Prostate gland (tissue), 2 donors: ENCODE data around the gene PCDHB12.
"Not testable (repeated sequence)": the region's sequence is repeated elsewhere in the genome, so short reads cannot be mapped to it uniquely, and the experiment has no call there.

Experiments used
- POLR2A ChIP-seq: fragments of 450-650 bp; IDR thresholded peaks from one replicate; pipeline ENCODE4 v1.6.1; 2016; ENCODE audit warnings: antibody characterized with exemption, mild to moderate bottlenecking
- POLR2AphosphoS5 ChIP-seq: sonication (generic); formaldehyde crosslinking; IDR thresholded peaks from one replicate; pipeline ENCODE4 v1.6.1; 2017; ENCODE audit warnings: antibody characterized with exemption
- TF ChIP-seq, protein P1 (sequence below), 4 experiments: fragments of 200-600 bp in 2 of 4; fragments of 450-650 bp in 2 of 4; sonication (generic) in 2 of 4; IDR thresholded peaks; 1 replicate in 3 of 4; 2 replicates in 1 of 4; pipeline ENCODE4 v1.5.1; 2016 to 2019; ENCODE audit warnings: antibody characterized with exemption in 4 of 4, mild to moderate bottlenecking in 2 of 4, moderate library complexity in 2 of 4

DNA sequence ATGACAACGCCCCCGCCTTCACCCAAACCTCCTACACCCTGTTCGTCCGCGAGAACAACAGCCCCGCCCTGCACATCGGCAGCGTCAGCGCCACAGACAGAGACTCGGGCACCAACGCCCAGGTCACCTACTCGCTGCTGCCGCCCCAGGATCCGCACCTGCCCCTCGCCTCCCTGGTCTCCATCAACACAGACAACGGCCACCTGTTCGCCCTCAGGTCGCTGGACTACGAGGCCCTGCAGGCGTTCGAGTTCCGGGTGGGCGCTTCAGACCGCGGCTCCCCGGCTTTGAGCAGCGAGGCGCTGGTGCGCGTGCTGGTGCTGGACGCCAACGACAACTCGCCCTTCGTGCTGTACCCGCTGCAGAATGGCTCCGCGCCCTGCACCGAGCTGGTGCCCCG is 29.1 kb upstream of the PCDHB12 start:
- not testable (repeated sequence) for TF ChIP-seq POLR2AphosphoS5, POLR2A
- TF ChIP-seq, protein P1, sequence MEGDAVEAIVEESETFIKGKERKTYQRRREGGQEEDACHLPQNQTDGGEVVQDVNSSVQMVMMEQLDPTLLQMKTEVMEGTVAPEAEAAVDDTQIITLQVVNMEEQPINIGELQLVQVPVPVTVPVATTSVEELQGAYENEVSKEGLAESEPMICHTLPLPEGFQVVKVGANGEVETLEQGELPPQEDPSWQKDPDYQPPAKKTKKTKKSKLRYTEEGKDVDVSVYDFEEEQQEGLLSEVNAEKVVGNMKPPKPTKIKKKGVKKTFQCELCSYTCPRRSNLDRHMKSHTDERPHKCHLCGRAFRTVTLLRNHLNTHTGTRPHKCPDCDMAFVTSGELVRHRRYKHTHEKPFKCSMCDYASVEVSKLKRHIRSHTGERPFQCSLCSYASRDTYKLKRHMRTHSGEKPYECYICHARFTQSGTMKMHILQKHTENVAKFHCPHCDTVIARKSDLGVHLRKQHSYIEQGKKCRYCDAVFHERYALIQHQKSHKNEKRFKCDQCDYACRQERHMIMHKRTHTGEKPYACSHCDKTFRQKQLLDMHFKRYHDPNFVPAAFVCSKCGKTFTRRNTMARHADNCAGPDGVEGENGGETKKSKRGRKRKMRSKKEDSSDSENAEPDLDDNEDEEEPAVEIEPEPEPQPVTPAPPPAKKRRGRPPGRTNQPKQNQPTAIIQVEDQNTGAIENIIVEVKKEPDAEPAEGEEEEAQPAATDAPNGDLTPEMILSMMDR (IDR thresholded peaks at IDR 0.05), result not testable (repeated sequence)
